NK-92 (cell line): ENCODE measurements around the gene ST3GAL6.

Experiments
- DNase-seq: peaks from one replicate; lab custom pipeline; 2025; ENCODE audit not compliant: unreplicated experiment; lab: John Stamatoyannopoulos, UW

The ST3GAL6 gene

GRCh38 chr3:98775459-98776139, 12.5 kb downstream of the ST3GAL6 start:
- no peak for DNase-seq

DNA sequence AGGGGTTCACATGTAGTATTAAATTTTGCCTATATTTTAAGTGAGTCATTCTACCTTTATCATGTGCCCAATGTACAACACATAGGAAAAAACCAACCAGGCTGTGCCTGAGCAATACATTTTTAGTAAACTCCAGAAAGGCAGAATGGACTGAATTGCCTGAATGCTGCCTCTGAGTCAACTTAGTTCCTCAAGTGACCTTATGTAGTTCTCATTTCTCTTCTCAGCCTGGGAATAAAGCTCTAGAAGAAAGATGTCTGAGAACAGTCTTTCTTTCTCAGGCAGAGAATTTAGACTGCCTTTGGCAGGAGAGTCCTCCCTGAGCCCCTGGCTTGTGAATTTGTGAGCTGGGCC, 13.0 kb downstream of the ST3GAL6 start:
- DNase-seq = no peak

DNA sequence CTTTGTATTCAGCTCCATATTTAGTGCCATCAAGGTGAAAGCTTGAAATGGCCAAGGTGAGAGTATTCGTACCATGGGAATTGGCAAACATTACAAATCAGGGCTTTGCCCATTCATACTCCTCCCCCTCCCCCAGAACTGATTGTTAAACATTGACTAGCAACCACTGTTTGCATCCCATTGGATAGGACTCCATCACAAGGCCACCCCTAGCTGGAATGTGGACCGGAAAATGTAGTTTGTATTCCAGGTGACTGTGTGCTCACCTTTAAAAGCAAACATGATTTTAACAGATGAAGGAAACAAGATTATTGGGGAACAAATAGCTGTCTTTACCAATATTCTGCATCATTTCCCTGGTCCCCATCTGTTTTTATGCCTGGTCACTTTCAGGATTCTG, 14.1 kb downstream of the ST3GAL6 start:
- DNase-seq = no peak

GRCh38 chr3:98777801-98778220, 14.7 kb downstream of the ST3GAL6 start:
- DNase-seq = no peak

GRCh38 chr3:98778383-98778782, 15.2 kb downstream of the ST3GAL6 start:
- no peak for DNase-seq

- no peak for DNase-seq
These were observed 15.8 kb downstream of the ST3GAL6 start for GRCh38 chr3:98778852-98779413.

DNA sequence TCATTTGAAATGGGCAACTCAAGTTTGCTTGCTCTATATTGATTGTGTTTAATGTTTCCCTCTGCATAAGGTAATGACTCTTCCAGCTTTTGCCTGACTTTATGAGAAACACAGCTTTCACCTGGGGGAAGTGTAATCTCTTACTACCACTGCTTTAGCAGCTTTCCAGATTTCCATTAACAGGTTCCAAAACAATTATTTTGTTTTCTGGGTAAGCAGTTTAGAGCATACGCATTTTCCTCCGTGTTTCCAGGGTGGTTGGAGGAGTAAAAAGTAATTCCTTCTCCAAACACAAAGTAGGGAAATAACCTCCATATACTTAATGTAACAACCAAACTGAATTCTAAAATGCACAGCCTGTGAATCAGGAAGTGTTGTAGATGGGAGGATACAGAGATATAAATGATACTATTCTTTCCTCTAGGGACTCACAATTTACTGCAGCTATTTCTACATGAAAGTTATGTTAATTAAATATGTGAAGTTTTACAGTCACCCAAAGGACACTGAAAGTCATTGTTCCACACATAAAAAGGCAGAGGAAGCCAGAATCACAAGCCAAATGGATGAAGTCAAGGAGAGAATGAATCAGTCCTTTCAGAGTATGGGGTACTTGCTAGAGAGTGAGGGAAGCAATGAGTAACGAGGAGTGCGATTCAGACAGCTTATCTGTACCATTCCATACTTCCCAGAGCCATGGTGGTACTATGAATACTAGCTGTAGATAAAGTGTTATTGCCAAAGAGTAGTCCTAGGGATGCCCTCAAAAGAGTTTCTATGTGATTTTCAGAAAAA, 16.6 kb downstream of the ST3GAL6 start:
- DNase-seq = no peak

DNA sequence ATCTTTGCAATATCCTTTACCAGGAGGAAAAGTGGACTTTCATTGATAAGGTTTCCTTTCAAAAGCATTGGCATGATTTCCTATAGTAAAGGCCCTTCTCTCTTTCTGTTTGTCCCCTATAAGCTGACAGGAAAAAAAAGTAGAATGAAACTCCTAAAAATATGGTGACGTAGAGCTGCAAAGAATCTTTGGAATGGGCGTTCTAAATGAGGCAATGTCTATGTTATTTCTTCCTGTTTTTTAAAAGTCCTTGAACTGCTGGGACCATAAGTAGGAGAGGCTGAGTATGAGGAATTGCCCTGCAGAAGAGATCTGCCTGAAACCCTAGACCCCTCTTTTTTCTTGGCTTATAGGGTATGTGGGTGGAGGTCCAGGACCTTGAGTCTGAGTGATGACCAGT, 17.2 kb downstream of the ST3GAL6 start:
- DNase-seq = no peak

GRCh38 chr3:98782824-98783500, 19.8 kb downstream of the ST3GAL6 start:
- DNase-seq = no peak

DNA sequence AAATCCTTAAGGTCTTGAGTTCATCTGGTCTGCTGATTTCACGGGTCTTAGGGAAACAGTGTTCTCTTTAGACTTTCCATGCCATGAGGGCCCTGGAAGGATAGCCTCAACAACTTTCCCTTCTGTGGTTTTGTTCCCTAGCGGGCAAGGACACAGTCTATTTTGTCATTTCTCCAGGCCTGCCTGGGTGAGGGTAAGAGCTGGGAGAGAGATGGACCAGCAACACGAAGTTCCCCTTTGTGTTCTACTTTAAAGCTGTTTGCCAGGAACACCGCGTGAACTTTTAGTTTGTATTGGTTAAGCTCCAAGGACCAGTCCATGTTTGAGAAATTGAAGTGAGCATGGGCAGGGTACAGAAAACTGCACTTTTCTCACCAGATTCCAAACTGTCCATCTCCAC, 20.9 kb downstream of the ST3GAL6 start:
- no peak for DNase-seq

DNA sequence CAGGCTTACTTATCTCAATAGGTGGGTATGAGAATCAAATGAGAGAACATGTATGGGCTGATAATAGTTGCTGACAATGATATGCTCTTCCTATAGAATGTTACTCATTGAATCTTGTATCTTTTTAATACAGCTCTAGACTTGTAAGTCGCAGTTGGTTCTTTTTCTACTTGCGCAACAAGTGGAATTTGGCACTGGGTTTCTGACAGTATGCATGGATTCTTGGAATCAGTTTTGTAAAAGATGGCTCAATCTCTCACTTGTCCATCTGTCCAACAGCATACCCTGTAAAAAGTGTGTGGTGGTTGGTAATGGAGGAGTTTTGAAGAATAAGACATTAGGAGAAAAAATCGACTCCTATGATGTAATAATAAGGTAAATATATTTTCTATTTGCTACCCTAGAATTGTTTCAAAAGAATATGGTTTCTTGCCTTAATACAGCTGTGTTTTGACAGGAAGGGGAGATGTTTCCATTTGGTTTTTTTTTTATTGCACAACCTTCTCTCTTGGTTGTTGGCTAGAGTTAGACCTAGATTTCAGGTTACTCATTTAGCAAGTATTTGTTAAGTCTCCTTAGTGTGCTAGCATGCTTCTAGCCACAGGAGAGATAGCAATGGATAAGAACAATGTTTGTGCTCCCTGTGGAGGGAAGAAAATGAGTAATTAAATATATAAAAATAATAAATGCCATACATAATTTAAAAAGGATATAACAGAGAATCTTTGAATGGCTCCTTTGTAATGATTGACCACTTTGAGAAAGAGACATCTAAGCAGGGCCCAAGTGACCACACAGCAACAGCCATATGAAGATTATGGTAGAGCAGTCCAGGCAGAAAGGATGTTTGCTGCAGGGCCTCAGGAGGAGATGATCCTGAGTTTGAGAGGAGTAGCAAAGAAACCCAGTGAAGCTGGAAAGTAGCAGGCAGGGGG, 21.8 kb downstream of the ST3GAL6 start:
- DNase-seq = no peak

GRCh38 chr3:98786364-98787006, 23.3 kb downstream of the ST3GAL6 start:
- DNase-seq = no peak

- DNase-seq = no peak
These were observed 24.0 kb downstream of the ST3GAL6 start for GRCh38 chr3:98787181-98787580.

- no peak for DNase-seq
These were observed 25.5 kb downstream of the ST3GAL6 start for GRCh38 chr3:98788651-98789050.

DNA sequence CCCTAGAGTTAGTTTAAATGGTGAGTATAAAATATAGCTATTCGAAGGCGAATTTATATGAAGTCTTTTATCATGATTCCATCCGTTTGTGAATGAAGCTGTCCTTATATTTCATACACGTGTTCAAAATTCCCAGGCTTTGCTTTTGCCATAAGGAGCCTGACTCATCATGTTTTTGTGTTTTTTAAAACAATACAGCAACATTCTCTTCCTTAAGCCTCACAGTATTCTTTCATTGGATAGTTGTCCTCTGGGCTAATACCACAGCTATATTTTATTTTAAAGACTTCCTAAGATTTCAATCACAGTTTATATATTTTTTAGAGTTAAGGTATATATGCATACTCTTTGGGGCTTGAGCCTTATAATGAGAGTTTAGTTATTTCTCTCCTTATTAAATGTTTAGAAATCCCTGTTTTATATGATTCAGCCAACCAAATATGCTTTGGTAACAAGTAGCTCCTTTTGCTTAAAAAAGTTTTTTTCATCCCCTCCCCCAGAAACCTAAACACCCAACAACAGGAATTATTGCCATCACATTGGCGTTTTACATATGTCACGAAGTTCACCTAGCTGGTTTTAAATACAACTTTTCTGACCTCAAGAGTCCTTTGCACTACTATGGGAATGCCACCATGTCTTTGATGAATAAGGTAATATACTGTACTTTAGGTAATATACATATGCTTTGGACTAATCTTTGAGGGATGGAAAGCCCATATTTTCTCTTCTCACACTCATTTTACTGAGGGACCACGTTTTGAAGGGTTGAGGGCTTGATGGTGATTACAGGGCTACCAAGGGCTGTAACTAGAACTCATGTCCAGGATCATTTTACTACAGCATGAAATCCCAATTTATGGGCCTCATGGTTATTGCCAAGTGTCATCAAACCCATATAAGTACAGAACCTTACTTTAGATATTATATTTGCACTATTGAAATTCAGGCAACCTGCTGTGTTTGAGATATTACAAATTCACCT, 28.5 kb downstream of the ST3GAL6 start:
- no peak for DNase-seq

- no peak for DNase-seq
These were observed 30.8 kb downstream of the ST3GAL6 start for GRCh38 chr3:98793971-98794370.

GRCh38 chr3:98796334-98796733, 33.2 kb downstream of the ST3GAL6 start:
- no peak for DNase-seq

DNA sequence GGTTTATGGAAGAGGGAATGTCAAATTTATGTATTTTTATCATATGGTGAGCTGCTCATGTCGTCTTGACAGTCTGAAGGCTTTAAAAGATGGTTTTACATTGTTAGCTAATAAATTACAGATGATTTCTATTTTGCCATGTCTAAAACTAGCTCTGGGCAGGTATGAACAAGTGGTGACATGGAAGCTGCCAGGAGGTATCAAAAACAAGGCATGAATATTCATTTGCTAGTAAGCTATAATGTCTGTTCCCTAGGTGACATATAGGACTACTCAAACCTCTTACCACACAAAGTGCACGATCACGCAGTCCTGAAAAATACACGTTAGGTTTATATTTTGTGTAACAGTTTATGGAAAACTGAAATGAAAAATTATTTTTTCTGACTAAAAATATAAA, 34.8 kb downstream of the ST3GAL6 start:
- DNase-seq = no peak

- no peak for DNase-seq
These were observed 35.7 kb downstream of the ST3GAL6 start for GRCh38 chr3:98798820-98799219.
